Erythroblast (primary cell): Measurements from ENCODE around the gene FGA.

ENCODE experiments used
- GATA1 ChIP-seq: IDR thresholded peaks from 2 replicates; pipeline ENCODE4 v1.6.1; 2011; ENCODE audit warnings: low read depth, mild to moderate bottlenecking, control low read depth, low read length, moderate library complexity
- POLR2A ChIP-seq: IDR thresholded peaks from 2 replicates; pipeline ENCODE4 v1.6.1; 2011; ENCODE audit warnings: mild to moderate bottlenecking, low read length

GRCh38 chr4:154583677-154584076 lies 6.9 kb downstream of the FGA start:
- TF ChIP-seq POLR2A (no peak), GATA1 (no peak)
